GM18909 (cell line): ENCODE results near the gene LCE1A.

ENCODE experiments used
- ATAC-seq: cut with Tn5 transposase; IDR thresholded peaks from one replicate; pipeline ENCODE4 v1.9.1; 2021; ENCODE audit warnings: mild to moderate bottlenecking; ENCODE audit not compliant: unreplicated experiment, poor library complexity

LCE1A gene

GRCh38 chr1:152869808-152870419, 42.6 kb downstream of the LCE1A start:
- no peak for ATAC-seq

- no peak for ATAC-seq
Measured at GRCh38 chr1:152870831-152871730, 43.8 kb downstream of the LCE1A start.

GRCh38 chr1:152871731-152872126, 44.5 kb downstream of the LCE1A start:
- no peak for ATAC-seq

- no peak for ATAC-seq
Measured at GRCh38 chr1:152873495-152873894, 46.2 kb downstream of the LCE1A start.

- ATAC-seq: no peak
Measured at GRCh38 chr1:152876827-152877226, 49.6 kb downstream of the LCE1A start.
